H9 (cell line): ENCODE measurements around the gene POU6F2. TPM values are rescaled to one million over a fixed set of nuclear protein-coding genes. Genes with fewer than 3 reads are reported as not detected.

ENCODE experiments used
- DNase-seq: peaks from one replicate; pipeline ENCODE4 v3.0.0-alpha.2; 2017
- H2AFZ ChIP-seq: one replicate; pipeline ENCODE4 v1.6.1; 2013; ENCODE audit warnings: mild to moderate bottlenecking, low read length, control low read depth, moderate library complexity
- H2AK5ac ChIP-seq: 2 replicates; pipeline ENCODE4 v1.6.1; 2013; ENCODE audit warnings: low read length, control low read depth, mixed read lengths; ENCODE audit not compliant: insufficient read length
- H2BK120ac ChIP-seq: one replicate; pipeline ENCODE4 v1.6.1; 2013; ENCODE audit warnings: low read depth, mild to moderate bottlenecking, low read length, control low read depth, inconsistent platforms; ENCODE audit not compliant: poor library complexity, severe bottlenecking
- H2BK12ac ChIP-seq: 2 replicates; pipeline ENCODE4 v1.6.1; 2013; ENCODE audit warnings: low read length, control low read depth, mixed read lengths, low read depth; ENCODE audit not compliant: insufficient read length
- H2BK15ac ChIP-seq: 2 replicates; pipeline ENCODE4 v1.6.1; 2013; ENCODE audit warnings: low read depth, low read length, control low read depth
- H2BK20ac ChIP-seq: one replicate; pipeline ENCODE4 v1.6.1; 2013; ENCODE audit warnings: low read depth, mild to moderate bottlenecking, low read length, control low read depth, inconsistent platforms; ENCODE audit not compliant: poor library complexity, severe bottlenecking
- H2BK5ac ChIP-seq: 2 replicates; pipeline ENCODE4 v1.6.1; 2013; ENCODE audit warnings: low read length, control low read depth, mixed read lengths; ENCODE audit not compliant: insufficient read length
- H3K14ac ChIP-seq: 2 replicates; pipeline ENCODE4 v1.6.1; 2013; ENCODE audit warnings: low read length, control low read depth; ENCODE audit not compliant: insufficient read depth
- H3K18ac ChIP-seq: 2 replicates; pipeline ENCODE4 v1.6.1; 2013; ENCODE audit warnings: low read depth, mild to moderate bottlenecking, mixed read lengths, low read length, control low read depth; ENCODE audit not compliant: insufficient read length
- H3K23ac ChIP-seq: 2 replicates; pipeline ENCODE4 v1.6.1; 2013; ENCODE audit warnings: low read length, control low read depth, mixed read lengths, low read depth; ENCODE audit not compliant: insufficient read length
- H3K23me2 ChIP-seq: 2 replicates; pipeline ENCODE4 v1.6.1; 2013; ENCODE audit warnings: low read depth, mild to moderate bottlenecking, mixed read lengths, low read length, control low read depth; ENCODE audit not compliant: insufficient read length, poor library complexity, severe bottlenecking
- H3K27ac ChIP-seq: 2 replicates; pipeline ENCODE4 v1.5.1; 2013; ENCODE audit warnings: low read length, control low read depth, mixed read lengths, low read depth; ENCODE audit not compliant: insufficient read length
- H3K27me3 ChIP-seq: 2 replicates; pipeline ENCODE4 v1.6.1; 2013; ENCODE audit warnings: low read length, control low read depth, inconsistent platforms; ENCODE audit not compliant: insufficient read depth
- H3K4ac ChIP-seq: 2 replicates; pipeline ENCODE4 v1.6.1; 2013; ENCODE audit warnings: low read depth, mild to moderate bottlenecking, control low read depth, inconsistent platforms, low read length, moderate library complexity
- H3K4me1 ChIP-seq: 2 replicates; pipeline ENCODE4 v1.6.1; 2013; ENCODE audit warnings: low read length, control low read depth, inconsistent platforms; ENCODE audit not compliant: insufficient read depth
- H3K4me2 ChIP-seq: 2 replicates; pipeline ENCODE4 v1.6.1; 2013; ENCODE audit warnings: low read length, control low read depth, mixed read lengths; ENCODE audit not compliant: insufficient read length, insufficient read depth
- H3K56ac ChIP-seq: 2 replicates; pipeline ENCODE4 v1.6.1; 2013; ENCODE audit warnings: low read depth, mild to moderate bottlenecking, mixed read lengths, low read length, control low read depth; ENCODE audit not compliant: insufficient read length
- H3K79me1 ChIP-seq: 2 replicates; pipeline ENCODE4 v1.6.1; 2013; ENCODE audit warnings: low read depth, mild to moderate bottlenecking, moderate library complexity, low read length, control low read depth, inconsistent platforms; ENCODE audit not compliant: insufficient read depth, poor library complexity, severe bottlenecking
- H3K79me2 ChIP-seq: 2 replicates; pipeline ENCODE4 v1.6.1; 2013; ENCODE audit warnings: low read length, control low read depth, inconsistent platforms; ENCODE audit not compliant: insufficient read depth
- H3K9ac ChIP-seq: 2 replicates; pipeline ENCODE4 v1.6.1; 2013; ENCODE audit warnings: low read length, control low read depth, mixed read lengths; ENCODE audit not compliant: insufficient read length; ENCODE audit errors: extremely low read depth
- H3K9me3 ChIP-seq: one replicate; pipeline ENCODE4 v1.6.1; 2013; ENCODE audit warnings: low read depth, low read length, inconsistent platforms; ENCODE audit not compliant: control insufficient read depth
- H3T11ph ChIP-seq: one replicate; pipeline ENCODE4 v1.6.1; 2013; ENCODE audit warnings: mild to moderate bottlenecking, low read length, control low read depth, inconsistent platforms
- H4K20me1 ChIP-seq: one replicate; pipeline ENCODE4 v1.6.1; 2013; ENCODE audit not compliant: control insufficient read depth, insufficient read length, insufficient read depth
- H4K5ac ChIP-seq: 2 replicates; pipeline ENCODE4 v1.6.1; 2013; ENCODE audit warnings: low read depth, mild to moderate bottlenecking, mixed read lengths, low read length, control low read depth; ENCODE audit not compliant: insufficient read length
- H4K8ac ChIP-seq: replicated peaks from 2 replicates; pipeline ENCODE4 v1.6.1; 2013; ENCODE audit warnings: low read length, control low read depth, mixed read lengths, low read depth; ENCODE audit not compliant: insufficient read length
- H4K91ac ChIP-seq: 2 replicates; pipeline ENCODE4 v1.6.1; 2013; ENCODE audit warnings: low read depth, mild to moderate bottlenecking, moderate library complexity, mixed read lengths, low read length, control low read depth; ENCODE audit not compliant: insufficient read length
- H3K27ac Mint-ChIP-seq, 3 experiments: 2 replicates in 2 of 3; 3 replicates in 1 of 3; pipeline ENCODE4 v1.8.0; 2020 to 2021; ENCODE audit warnings: mixed read lengths in 3 of 3, mild to moderate bottlenecking in 1 of 3, moderate library complexity in 1 of 3
- H3K27me3 Mint-ChIP-seq: 2 replicates; pipeline ENCODE4 v1.8.0; 2021; ENCODE audit warnings: low read depth, mild to moderate bottlenecking, moderate library complexity, mixed read lengths
- H3K36me3 Mint-ChIP-seq, 3 experiments: 2 replicates in 2 of 3; 3 replicates in 1 of 3; pipeline ENCODE4 v1.8.0; 2020 to 2021; ENCODE audit warnings: low read depth in 3 of 3, mixed read lengths in 3 of 3; ENCODE audit not compliant: insufficient read depth in 1 of 3
- H3K4me1 Mint-ChIP-seq, 2 experiments: 2 replicates each; pipeline ENCODE4 v1.8.0; 2020; ENCODE audit warnings: mixed read lengths in 2 of 2
- H3K4me3 Mint-ChIP-seq, 2 experiments: 2 replicates in 1 of 2; 3 replicates in 1 of 2; pipeline ENCODE4 v1.8.0; 2020 to 2021; ENCODE audit warnings: mild to moderate bottlenecking in 2 of 2, mixed read lengths in 2 of 2, moderate library complexity in 1 of 2
- H3K9me3 Mint-ChIP-seq, 2 experiments: 2 replicates in 1 of 2; 3 replicates in 1 of 2; pipeline ENCODE4 v1.8.0; 2020; ENCODE audit warnings: mild to moderate bottlenecking in 2 of 2, mixed read lengths in 2 of 2, moderate library complexity in 1 of 2
- WGBS: extraction: QIAGEN DNeasy Blood & Tissue Kit; methylation state at CpG from one replicate; pipeline ENCODE4 v1.1.7; 2013; ENCODE audit warnings: missing lambda C conversion rate, low lambda C conversion rate, mixed read lengths; ENCODE audit not compliant: insufficient read length; ENCODE audit errors: extremely low coverage; 5-methylcytosine and 5-hydroxymethylcytosine counted together
- total RNA-seq: library from RNA; stranded (reverse); gene quantifications from 2 replicates; pipeline ENCODE4 v1.2.1, GENCODE V29; 2021
- TF ChIP-seq, protein P1 (sequence below): fragments of 200-600 bp; sonication (generic); conservative IDR thresholded peaks from 3 replicates; pipeline ENCODE4 v1.8.0; 2021; ENCODE audit warnings: antibody characterized with exemption, mild to moderate bottlenecking

POU6F2 gene
- total RNA-seq, 1 experiment from 2014 or later = 1.9 TPM

DNA sequence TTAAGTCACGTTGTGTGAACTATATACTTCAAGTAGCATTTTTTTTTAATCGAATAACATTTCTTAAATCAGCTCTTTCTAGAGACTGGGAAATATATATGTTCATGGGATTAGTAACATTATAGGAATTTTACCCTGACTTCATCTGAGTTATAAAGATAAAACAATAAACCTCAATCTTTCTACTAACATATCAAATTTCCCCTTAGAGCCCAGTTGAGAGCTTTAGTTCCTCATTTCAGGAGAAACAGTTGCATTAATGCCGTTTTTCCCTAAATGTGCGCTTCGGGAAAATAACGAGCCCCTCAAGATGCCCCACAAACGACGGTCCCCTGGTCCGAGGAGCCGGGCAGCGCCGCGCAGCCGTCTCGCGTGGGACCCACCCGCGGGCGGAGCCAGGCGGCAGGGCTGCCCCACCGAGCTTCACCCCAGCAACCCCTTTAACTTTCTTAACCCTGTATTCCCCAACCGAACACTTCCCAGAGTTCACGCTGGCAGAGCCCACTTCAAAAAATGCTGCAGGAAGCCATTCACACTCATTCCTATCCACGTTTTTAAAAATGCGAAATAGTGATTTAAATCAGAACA lies 436.0 kb downstream of the POU6F2 start:
- no peak overlapping the region for H2BK5ac ChIP-seq
- Mint-ChIP-seq H3K27ac (peak overlapping the region in 1 of 3 experiments; percentile 79; a peak in 2 of 7 replicates), H3K36me3 (no peaks in the 10 kb centered on the region), H3K27me3 (peaks cover 5% of the 10 kb centered on the region), H3K9me3 (no peaks in the 10 kb centered on the region), H3K4me1 (peaks cover 5 to 8% of the 10 kb centered on the region in 2 experiments), H3K4me3 (peak overlapping the region; percentile 87 to 92)
- TF ChIP-seq, protein P1, sequence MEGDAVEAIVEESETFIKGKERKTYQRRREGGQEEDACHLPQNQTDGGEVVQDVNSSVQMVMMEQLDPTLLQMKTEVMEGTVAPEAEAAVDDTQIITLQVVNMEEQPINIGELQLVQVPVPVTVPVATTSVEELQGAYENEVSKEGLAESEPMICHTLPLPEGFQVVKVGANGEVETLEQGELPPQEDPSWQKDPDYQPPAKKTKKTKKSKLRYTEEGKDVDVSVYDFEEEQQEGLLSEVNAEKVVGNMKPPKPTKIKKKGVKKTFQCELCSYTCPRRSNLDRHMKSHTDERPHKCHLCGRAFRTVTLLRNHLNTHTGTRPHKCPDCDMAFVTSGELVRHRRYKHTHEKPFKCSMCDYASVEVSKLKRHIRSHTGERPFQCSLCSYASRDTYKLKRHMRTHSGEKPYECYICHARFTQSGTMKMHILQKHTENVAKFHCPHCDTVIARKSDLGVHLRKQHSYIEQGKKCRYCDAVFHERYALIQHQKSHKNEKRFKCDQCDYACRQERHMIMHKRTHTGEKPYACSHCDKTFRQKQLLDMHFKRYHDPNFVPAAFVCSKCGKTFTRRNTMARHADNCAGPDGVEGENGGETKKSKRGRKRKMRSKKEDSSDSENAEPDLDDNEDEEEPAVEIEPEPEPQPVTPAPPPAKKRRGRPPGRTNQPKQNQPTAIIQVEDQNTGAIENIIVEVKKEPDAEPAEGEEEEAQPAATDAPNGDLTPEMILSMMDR = no peak
- no peak overlapping the region for H2BK120ac ChIP-seq
- no peak overlapping the region for H2AK5ac ChIP-seq
- no peak overlapping the region for H3K27ac ChIP-seq
- H3K56ac ChIP-seq = no peak overlapping the region
- H3K4ac ChIP-seq = no peak overlapping the region
- H3K79me1 ChIP-seq = no peaks in the 10 kb centered on the region
- H3K79me2 ChIP-seq = no peaks in the 10 kb centered on the region
- no peak overlapping the region for H4K5ac ChIP-seq
- no peak overlapping the region for H2BK12ac ChIP-seq
- H3K4me2 ChIP-seq = peak overlapping the region; percentile 68
- no peak overlapping the region for H3T11ph ChIP-seq
- no peak overlapping the region for H3K14ac ChIP-seq
- H3K18ac ChIP-seq = no peak overlapping the region
- no peak overlapping the region for H2BK20ac ChIP-seq
- H3K9me3 ChIP-seq = no peaks in the 10 kb centered on the region
- H2BK15ac ChIP-seq = no peak overlapping the region
- H3K23me2 ChIP-seq = peaks cover 7% of the 10 kb centered on the region
- H4K20me1 ChIP-seq = no peaks in the 10 kb centered on the region
- peak overlapping the region; percentile 53 for H2AFZ ChIP-seq
- DNase-seq = no peak
- H4K8ac ChIP-seq = no peak overlapping the region
- H4K91ac ChIP-seq = no peak overlapping the region
- H3K27me3 ChIP-seq = no peaks in the 10 kb centered on the region
- H3K9ac ChIP-seq = peak overlapping the region; percentile 4
- no peaks in the 10 kb centered on the region for H3K4me1 ChIP-seq
- WGBS = no CpG with 5 or more reads among the region's 25 CpGs
- H3K23ac ChIP-seq = no peak overlapping the region
